ENCODE measurements around the gene CYP2E1. TPM values are rescaled to one million over a fixed set of nuclear protein-coding genes. Genes with fewer than 3 reads are reported as not detected.

The CYP2E1 gene
- total RNA-seq, 1 experiment from 2014 or later, result 0.13 TPM

DNA sequence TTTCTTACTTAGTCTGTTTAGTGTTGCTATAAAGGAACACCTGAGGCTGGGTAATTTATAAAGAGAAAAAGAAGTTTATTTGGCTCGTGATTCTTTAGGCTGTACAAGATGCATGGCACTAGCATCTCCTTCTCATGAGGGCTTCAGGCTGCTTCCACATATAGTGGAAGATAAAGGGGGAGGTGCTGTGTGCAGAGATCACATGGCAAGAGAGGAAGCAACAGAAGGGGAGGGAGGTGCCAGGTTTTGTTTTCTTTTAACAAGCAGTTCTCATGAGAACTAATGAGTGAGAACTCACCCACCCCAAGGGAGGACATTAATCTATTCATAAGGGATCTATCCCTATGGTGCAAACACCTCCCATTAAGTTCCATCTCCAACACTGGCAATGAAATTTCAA is 17.3 kb downstream of the CYP2E1 start:
- Histone ChIP-seq H3K79me1 (ENCODE audit: insufficient read depth, low read depth, low read length, poor library complexity, severe bottlenecking) (no peaks in the 10 kb centered on the region), H3T11ph (ENCODE audit: low read length) (no peak overlapping the region), H2AFZ (ENCODE audit: low read length) (no peak overlapping the region), H3K27ac (ENCODE audit: insufficient read length, low read depth, low read length) (no peak overlapping the region), H4K5ac (ENCODE audit: insufficient read length, low read depth, low read length) (no peak overlapping the region), H4K8ac (replicated peaks; ENCODE audit: insufficient read length, low read depth, low read length) (no peak overlapping the region), H3K18ac (ENCODE audit: insufficient read length, low read depth, low read length) (no peak overlapping the region), H3K4ac (ENCODE audit: low read depth, low read length) (no peak overlapping the region), H3K9ac (ENCODE audit: extremely low read depth, insufficient read length, low read length) (no peak overlapping the region), H3K4me1 (ENCODE audit: insufficient read depth, low read length) (no peaks in the 10 kb centered on the region), H4K20me1 (ENCODE audit: control insufficient read depth, insufficient read depth, insufficient read length) (no peaks in the 10 kb centered on the region), H3K23ac (ENCODE audit: insufficient read length, low read depth, low read length) (no peak overlapping the region), H2BK15ac (ENCODE audit: low read depth, low read length) (no peak overlapping the region), H2BK5ac (ENCODE audit: insufficient read length, low read length) (no peak overlapping the region), H3K27me3 (ENCODE audit: insufficient read depth, low read length) (no peaks in the 10 kb centered on the region), H3K9me3 (ENCODE audit: control insufficient read depth, low read depth, low read length) (peaks cover 57% of the 10 kb centered on the region), H3K4me2 (ENCODE audit: insufficient read depth, insufficient read length, low read length) (no peak overlapping the region), H2BK120ac (ENCODE audit: low read depth, low read length, poor library complexity, severe bottlenecking) (no peak overlapping the region), H2BK20ac (ENCODE audit: low read depth, low read length, poor library complexity, severe bottlenecking) (no peak overlapping the region), H2BK12ac (ENCODE audit: insufficient read length, low read depth, low read length) (no peak overlapping the region), H3K56ac (ENCODE audit: insufficient read length, low read depth, low read length) (no peak overlapping the region), H2AK5ac (ENCODE audit: insufficient read length, low read length) (no peak overlapping the region), H3K23me2 (ENCODE audit: insufficient read length, low read depth, low read length, poor library complexity, severe bottlenecking) (no peaks in the 10 kb centered on the region), H4K91ac (ENCODE audit: insufficient read length, low read depth, low read length) (no peak overlapping the region), H3K14ac (ENCODE audit: insufficient read depth, low read length) (no peak overlapping the region), H3K79me2 (ENCODE audit: insufficient read depth, low read length) (no peaks in the 10 kb centered on the region)
- no CpG with 5 or more reads among the region's 1 CpG for WGBS (ENCODE audit: extremely low coverage, insufficient read length, low lambda C conversion rate)
- H3K27ac Mint-ChIP-seq, result no peak overlapping the region
- peaks cover 92 to 96% of the 10 kb centered on the region in 2 experiments for H3K9me3 Mint-ChIP-seq
- DNase-seq, result no peak
- TF ChIP-seq, protein P1, sequence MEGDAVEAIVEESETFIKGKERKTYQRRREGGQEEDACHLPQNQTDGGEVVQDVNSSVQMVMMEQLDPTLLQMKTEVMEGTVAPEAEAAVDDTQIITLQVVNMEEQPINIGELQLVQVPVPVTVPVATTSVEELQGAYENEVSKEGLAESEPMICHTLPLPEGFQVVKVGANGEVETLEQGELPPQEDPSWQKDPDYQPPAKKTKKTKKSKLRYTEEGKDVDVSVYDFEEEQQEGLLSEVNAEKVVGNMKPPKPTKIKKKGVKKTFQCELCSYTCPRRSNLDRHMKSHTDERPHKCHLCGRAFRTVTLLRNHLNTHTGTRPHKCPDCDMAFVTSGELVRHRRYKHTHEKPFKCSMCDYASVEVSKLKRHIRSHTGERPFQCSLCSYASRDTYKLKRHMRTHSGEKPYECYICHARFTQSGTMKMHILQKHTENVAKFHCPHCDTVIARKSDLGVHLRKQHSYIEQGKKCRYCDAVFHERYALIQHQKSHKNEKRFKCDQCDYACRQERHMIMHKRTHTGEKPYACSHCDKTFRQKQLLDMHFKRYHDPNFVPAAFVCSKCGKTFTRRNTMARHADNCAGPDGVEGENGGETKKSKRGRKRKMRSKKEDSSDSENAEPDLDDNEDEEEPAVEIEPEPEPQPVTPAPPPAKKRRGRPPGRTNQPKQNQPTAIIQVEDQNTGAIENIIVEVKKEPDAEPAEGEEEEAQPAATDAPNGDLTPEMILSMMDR (conservative IDR thresholded peaks at IDR 0.05), result no peak
- no peaks in the 10 kb centered on the region for H3K4me1 Mint-ChIP-seq
- H3K27me3 Mint-ChIP-seq (ENCODE audit: low read depth), result no peaks in the 10 kb centered on the region; the same call in 1 of the 2 replicates
- H3K4me3 Mint-ChIP-seq, result no peak overlapping the region
- peaks cover 0 to 28% (median 5%) of the 10 kb centered on the region in 3 experiments; a peak in 6 of 7 replicates for H3K36me3 Mint-ChIP-seq (ENCODE audit: insufficient read depth in 1 of 3, low read depth in 3 of 3)
